ENCODE results near the gene NFKBIA. TPM values are rescaled to one million over a fixed set of nuclear protein-coding genes. Genes with fewer than 3 reads are reported as not detected.

NFKBIA gene
- total RNA-seq, 1 donor, result 252 TPM

DNA sequence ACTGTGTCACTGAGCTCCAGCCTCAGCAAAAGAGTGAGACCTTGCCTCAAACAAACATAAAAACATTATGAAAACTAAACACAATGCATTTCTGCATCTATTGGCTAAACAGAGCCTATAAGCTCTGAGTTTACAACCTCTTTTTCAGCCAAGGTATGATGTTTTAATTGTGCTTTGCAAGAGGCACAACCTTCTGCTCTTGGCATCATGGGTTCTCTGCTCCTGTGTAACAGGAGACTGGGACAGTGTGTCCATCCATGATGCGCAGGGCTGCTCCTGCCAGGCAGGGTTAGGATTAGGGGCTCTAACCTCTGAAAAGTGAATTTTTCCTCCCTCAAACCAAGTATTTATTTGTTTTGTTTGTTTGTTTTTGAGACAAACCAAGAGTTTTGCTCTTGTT is 5.0 kb upstream of the NFKBIA start:
- DNase-seq (ENCODE audit: low read depth), result no peak
- H3K4me3 ChIP-seq (ENCODE audit: low read depth, low read length), result no peak overlapping the region
- TF ChIP-seq, protein P1, sequence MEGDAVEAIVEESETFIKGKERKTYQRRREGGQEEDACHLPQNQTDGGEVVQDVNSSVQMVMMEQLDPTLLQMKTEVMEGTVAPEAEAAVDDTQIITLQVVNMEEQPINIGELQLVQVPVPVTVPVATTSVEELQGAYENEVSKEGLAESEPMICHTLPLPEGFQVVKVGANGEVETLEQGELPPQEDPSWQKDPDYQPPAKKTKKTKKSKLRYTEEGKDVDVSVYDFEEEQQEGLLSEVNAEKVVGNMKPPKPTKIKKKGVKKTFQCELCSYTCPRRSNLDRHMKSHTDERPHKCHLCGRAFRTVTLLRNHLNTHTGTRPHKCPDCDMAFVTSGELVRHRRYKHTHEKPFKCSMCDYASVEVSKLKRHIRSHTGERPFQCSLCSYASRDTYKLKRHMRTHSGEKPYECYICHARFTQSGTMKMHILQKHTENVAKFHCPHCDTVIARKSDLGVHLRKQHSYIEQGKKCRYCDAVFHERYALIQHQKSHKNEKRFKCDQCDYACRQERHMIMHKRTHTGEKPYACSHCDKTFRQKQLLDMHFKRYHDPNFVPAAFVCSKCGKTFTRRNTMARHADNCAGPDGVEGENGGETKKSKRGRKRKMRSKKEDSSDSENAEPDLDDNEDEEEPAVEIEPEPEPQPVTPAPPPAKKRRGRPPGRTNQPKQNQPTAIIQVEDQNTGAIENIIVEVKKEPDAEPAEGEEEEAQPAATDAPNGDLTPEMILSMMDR (IDR thresholded peaks at IDR 0.05; ENCODE audit: insufficient read depth, low read depth, low read length), result no peak

DNA sequence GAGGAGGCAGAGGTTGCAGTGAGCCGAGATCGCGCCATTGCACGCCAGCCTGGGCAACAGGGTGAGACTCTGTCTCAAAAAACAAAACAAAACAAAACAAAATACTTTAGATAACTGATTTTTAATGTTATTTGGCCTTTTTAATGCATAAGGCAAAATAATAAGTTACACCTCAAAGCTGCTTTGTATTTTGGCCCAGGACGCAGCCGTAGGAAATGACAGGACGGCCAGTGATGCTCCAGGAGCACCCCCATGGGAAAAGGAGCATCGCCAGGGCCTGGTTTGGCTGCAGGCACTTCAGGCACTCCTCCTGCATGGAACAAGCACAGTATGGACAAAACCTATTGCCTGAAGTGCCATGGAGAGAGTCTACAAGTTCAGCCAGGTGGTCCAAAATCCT is 3.5 kb upstream of the NFKBIA start:
- no peak for DNase-seq (ENCODE audit: low read depth)
- H3K4me3 ChIP-seq (ENCODE audit: low read depth, low read length), result no peak overlapping the region
- TF ChIP-seq, protein P1 (IDR thresholded peaks at IDR 0.05; ENCODE audit: insufficient read depth, low read depth, low read length), result no peak

DNA sequence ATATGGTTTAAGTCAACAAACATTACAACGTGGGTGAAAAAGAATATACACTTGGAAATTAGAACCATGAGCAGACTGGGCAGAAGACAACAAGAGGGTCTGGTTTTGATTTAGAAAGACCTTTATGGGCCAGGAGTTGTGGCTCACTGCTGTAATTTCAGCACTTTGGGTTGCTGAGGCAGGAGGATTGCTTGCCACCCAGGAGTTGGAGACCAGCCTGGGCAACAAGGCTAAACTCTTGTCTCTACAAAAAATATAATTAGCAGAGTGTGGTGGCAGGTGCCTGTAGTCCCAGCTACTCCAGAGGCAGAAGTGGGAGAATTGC is 2.7 kb upstream of the NFKBIA start:
- DNase-seq (ENCODE audit: low read depth), result no peak
- TF ChIP-seq, protein P1 (IDR thresholded peaks at IDR 0.05; ENCODE audit: insufficient read depth, low read depth, low read length), result no peak
- no peak overlapping the region for H3K4me3 ChIP-seq (ENCODE audit: low read depth, low read length)

DNA sequence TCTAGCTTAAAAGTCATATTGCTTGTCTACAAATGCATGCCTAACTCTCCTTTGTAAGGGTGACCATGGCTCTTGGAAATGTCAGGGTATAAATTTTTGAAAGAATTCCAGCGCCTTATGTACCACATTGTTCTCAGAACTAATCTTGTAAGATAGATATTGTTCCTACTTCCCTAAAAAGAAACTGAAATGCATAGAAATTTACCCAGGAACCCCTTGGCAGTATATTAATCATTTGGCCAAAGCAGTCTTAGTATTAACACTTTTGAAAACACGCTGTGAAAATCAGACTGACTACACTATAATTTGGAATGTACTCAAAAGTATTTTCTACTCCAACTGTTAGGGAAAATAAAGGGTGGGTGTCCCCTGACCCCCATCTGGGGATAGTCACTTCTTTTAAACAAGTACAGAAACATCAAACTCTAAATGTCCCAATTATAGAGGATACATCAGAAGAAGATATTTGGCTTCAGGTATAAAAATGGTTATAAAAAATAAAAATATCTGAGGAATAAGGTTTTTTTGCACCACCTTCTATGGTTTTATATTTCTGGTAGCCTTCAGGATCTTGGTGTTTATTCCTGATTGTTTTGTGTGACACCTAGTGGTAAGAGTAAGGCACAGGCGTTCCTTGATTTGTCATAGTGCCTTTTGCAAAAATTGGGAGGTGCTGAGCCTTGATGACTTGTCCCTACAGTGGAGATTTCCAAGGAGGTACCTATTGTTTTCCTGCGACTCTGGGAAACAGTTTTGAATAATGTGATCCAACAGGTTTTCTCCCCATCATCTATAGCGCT is 2.2 kb upstream of the NFKBIA start:
- TF ChIP-seq, protein P1 (IDR thresholded peaks at IDR 0.05; ENCODE audit: insufficient read depth, low read depth, low read length), result peak; percentile 87
- no peak overlapping the region for H3K4me3 ChIP-seq (ENCODE audit: low read depth, low read length)
- DNase-seq (ENCODE audit: low read depth), result peak; percentile 76

DNA sequence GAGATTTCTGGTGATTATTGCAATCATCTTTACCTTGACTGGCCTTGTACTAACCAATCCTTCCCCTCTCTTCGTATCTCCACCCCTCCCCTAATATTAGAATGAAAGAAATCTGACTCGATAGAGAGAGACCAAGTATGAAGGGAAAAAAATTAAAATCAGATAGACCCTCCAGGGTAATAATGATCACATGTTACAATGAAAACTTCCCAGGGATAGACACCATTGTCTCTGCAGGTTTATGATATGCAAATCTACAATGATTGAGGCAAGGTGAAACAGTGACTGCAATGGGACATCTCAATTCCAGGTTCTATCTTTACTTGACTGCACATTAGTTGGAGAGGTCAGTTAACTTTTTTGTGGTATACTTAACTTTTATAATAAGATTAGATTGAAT is 1.5 kb upstream of the NFKBIA start:
- DNase-seq (ENCODE audit: low read depth), result no peak
- TF ChIP-seq, protein P1 (IDR thresholded peaks at IDR 0.05; ENCODE audit: insufficient read depth, low read depth, low read length), result no peak
- H3K4me3 ChIP-seq (ENCODE audit: low read depth, low read length), result no peak overlapping the region

DNA sequence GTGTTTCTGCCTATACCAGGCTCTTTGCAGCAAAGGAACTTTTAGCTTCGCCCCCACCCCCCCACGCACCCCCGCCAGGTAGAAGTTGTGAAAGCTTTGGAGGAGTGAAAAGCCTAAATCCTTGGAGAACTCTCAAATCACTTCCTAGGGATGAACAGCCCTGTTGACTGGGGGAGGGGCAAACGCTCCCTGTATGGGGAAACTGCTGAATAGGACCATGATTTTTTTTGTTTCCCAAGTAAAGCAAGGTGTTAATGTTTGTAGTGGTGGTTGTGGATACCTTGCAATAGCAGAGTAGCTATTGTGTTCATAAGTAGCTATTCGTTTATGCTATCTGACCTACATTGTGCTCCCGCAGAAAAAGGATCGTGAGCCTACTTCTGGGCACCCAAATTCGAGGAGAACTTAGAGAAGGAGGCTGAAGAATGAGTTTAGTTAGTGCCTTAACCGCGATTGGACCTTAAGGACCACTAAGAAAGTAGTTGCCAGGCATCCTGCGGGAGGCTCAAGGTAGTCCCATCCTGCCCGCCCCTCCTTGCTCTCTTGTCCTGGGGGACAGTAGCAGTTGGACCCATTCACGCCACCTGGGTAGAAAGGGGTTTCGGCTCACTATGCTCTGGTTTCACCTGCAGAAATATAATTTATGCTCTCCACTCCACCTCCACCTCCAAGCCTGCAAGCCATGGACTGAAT is 901 bp upstream of the NFKBIA start:
- peak overlapping the region; percentile 75 for H3K4me3 ChIP-seq (ENCODE audit: low read depth, low read length)
- TF ChIP-seq, protein P1 (IDR thresholded peaks at IDR 0.05; ENCODE audit: insufficient read depth, low read depth, low read length), result no peak
- no peak for DNase-seq (ENCODE audit: low read depth)

Data from fibroblast of villous mesenchyme (primary cell).